ENCODE results near the gene METRN.

GRCh38 chr16:732332-732731, 17.4 kb downstream of the METRN start:
- TF ChIP-seq CTCF (IDR thresholded peaks at IDR 0.05) (no peak), POLR2A (IDR thresholded peaks at IDR 0.05) (no peak)
